HG03066 (cell line): ENCODE data around the gene TGM6.

Experiments
- ATAC-seq: cut with Tn5 transposase; IDR thresholded peaks from one replicate; pipeline ENCODE4 v1.9.1; 2021; ENCODE audit warnings: low read depth; ENCODE audit not compliant: unreplicated experiment

TGM6 gene

DNA sequence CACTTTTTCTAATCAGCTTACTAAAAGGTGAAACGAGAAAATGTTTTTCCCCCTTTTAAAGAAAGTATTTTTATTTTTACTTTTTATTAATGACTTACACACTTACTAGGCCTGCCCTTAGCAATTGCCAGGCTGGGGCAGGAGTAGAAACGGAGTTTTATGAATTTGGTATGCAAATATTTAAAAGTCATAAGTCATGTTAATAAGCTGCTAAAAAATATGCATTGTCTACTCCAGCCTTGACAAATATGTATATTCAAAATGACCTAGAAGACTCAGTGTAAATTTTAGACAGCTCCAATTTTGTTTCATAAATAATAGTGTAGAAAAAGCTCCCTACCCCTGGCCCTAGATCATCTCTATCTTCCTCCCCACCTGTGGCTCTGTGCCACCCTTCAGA lies 17.5 kb upstream of the TGM6 start:
- no peak for ATAC-seq

DNA sequence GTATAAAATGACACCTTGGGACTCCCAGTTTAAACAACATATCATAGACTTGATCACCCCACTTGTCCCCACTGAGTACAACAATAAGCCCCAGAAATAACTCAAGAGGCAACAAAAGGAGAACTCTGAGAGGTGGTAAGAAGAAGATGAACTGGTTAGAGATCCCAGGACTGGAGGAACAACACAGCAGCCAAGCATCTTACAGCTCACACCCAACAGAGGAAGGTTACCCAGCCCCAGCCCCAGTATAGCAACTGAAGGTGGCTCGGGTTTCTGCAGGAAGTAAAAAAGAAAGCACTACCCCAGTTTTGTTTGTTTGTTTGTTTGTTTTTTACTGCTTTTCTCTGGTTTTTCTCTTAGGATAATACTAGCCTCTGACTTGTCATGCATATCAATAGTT lies 17.1 kb upstream of the TGM6 start:
- no peak for ATAC-seq

DNA sequence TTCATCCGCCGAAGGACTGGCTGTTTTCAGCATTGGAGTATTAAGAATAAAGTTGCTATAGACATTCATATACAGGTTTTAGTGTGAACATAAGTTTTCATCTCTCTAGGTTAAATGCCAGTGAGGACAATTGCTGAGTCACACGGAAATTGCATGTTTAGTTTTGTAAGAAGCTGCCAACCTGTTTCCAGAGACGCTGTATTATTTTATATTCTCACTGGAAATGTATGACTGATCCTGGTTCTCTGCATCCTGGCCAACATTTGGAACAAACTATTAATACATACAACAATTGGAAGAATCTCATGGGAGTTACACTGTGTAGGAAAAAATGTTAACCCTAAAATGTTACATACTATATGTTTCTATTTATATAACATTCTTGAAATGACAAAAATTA lies 16.7 kb upstream of the TGM6 start:
- ATAC-seq, result no peak

DNA sequence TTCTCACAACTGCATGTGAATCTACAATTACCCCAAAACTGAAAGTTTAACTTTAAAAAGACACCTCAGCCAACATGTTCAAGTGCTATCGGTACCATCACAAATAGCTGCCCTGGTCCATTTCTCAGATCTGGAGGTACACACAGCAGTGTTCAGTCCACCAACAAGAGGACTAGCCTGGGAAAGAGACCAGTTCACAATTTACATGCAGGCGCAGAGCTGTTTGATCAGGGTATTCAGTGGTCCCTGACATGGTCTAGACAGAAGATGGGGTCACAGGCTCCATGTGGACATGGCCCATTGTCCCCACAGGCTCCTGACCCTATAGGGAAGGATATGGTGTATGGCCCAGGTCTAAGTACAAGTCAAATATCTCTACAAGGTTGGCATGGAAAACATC lies 15.6 kb upstream of the TGM6 start:
- ATAC-seq, result no peak

DNA sequence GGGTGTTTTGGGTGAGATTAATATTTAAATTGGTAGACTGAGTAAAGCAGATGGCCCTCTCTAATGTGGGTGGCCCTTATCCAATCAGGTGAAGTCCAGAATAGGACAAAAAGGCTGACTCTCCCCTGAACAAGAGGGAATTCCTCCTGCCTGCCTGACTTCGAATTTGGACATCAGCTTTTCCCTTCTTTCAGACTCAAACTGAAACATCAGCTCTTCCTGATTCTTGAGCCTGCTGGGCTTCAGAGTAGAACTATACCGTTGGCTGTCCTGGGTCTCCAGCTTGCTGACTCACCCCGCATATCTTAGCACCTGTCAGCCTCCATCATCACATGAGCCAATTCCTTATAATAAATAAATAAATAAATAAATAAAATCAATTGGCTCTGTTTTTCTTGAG lies 15.0 kb upstream of the TGM6 start:
- ATAC-seq, result no peak

DNA sequence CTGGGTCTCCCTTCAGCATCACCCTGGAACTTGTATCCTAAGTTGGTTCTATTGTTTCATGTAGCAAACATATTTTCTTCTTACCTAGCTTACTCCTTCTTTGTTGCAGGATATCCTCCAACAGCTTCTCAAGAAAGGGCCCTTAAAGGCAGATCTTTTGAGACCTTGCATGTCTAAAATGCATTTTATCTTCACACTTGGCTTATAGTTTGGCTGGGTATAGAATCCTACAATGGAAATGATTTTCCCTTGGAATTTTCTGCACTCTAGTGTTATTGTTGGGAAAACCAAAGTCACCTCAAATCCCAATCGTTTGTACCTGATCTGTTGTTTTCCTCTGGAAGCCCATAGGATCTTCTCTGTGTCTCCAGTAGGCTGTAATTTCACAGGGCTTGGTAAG lies 12.1 kb upstream of the TGM6 start:
- ATAC-seq, result no peak

DNA sequence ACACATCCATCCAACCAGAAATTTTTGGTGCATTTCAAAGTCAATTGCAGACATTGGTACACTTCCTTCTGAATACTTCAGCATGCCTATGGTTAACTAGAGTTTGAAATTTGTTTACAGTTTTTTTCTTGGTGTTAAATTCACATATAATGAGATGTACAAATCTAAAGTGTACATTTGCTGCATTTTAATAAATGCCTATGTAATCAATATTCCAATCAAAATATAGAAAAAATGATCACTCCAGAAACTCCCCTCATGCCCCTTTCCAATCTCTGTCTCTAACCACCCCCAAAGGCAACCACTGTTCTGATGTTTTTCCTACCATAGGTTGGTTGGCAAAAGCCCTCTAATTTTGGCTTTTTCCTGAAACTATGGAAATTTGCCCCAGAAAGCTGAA lies 7.6 kb upstream of the TGM6 start:
- ATAC-seq, result no peak

DNA sequence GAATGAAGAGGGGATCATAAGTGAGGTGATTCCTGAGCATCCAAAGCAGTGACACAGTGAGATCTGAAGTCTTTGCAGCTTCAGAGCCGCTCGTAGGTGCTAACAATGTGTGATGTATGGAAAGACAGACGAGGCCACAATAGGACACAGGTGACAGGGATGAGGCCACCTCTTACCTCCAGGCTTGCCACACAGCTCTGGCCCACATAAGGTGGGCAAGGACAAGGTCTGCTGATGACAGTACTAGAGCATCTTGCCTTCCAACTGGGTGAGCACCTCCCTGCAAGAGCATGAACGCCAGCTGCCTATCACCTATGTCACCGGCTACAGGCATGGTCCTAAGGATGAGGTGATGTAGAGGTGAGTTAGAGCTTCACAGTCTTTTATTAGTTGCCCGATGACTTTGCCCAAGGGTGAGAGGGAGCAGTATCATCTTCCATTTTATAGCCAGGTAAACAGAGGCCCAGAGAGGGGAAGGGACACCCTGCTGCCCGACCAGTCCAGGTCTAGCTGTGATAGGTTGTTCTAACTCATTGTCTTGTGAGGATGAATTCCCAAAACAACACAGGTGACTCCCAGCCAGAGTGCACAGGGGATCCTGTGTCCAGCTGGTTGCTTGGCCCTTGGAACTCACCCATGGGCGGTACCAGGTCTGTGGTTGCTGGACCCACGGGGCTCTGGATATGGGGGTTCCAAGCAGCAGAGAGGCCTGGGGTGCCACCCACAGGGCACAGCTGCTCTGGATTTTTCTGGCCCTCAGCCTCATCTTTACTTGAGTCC lies 6.2 kb upstream of the TGM6 start:
- ATAC-seq, result no peak

DNA sequence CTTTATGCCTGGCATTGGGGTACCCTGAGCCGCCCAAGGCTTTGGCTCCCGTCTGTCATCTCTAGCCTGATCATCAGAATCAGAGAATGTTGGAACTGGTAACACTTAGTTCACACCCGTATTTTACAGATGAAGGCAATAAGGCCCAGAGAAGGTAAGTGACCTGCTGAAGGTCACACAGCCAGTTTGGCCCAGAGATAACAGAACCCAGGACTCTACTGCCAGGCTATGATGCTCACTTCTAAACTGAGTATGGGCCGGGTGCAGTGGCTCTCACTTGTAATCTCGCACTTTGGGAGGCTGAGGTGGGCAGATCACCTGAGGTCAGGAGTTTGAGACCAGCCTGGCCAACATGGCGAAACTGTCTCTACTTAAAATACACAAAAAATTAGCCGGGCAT lies 1.8 kb upstream of the TGM6 start:
- no peak for ATAC-seq

DNA sequence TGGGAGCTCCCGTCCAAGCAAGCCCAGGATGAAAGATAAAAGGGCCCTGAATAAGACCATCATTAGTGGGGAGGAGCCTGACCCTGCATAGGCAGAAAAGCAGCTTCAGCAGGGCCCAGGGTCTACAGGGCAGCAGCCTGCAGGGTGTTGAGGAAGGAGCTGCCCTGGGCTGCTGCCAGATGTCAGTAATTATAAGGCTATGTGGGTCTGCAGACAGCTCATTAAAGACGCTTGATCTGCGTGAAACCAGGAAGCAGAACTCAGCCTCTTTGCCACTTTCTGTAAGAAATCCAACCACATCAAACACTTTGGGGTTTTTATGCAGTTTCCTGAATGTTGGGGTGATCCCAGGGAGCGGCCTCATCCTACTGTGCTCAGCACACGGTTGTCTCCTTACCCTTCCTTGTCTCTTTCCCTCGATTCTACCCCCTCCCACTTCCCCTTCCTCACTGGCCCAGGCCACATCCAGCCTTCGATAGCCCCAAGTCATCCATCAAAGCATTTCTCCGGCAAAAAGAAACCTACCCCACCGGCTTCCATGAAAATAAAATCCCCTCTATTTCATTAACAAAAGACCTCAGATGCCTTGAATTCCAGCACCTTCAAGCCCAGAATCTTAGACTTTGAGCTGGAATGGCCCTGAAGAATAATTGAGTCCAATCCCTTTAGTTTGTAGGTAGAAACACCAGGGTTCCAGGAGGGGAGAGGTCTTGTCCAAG lies 1.0 kb upstream of the TGM6 start:
- no peak for ATAC-seq

DNA sequence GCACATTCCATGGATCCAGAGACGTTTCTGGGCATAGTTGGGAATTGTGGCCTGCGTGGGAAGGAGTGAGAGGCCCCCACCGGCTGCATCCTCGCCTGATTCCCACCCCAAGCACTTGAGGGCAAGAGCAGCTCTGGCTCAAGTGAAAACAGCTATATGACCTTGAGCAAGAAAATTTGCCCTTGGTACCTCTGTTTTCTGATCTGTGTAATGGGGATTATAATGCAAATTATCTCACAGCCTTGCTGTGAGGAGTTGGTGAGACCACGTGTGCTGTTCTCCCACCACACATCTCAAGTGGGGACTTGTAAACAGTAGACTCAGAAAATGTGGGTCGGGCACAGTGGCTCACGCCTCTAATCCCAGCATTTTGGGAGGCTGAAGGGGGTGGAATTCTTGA lies 602 bp downstream of the TGM6 start:
- no peak for ATAC-seq

DNA sequence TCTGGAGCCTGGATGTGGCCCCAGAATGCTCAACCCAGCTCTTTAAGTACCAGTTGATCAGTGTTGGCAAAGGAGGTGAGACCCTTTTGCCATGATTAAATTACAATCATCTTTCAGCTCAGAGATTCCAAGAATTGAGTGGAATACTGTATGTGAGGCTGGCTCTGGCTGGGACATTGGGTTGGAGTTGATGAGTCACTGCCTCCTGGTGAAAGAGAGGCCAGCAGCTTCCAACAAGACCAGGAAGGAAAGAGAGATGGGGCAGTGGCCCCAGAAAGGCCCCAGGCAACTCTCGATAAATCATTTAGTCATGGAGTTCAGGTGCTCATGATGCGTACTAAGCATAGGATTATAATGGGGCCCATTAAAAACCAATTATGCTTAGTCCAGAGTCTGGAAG lies 2.1 kb downstream of the TGM6 start:
- no peak for ATAC-seq

DNA sequence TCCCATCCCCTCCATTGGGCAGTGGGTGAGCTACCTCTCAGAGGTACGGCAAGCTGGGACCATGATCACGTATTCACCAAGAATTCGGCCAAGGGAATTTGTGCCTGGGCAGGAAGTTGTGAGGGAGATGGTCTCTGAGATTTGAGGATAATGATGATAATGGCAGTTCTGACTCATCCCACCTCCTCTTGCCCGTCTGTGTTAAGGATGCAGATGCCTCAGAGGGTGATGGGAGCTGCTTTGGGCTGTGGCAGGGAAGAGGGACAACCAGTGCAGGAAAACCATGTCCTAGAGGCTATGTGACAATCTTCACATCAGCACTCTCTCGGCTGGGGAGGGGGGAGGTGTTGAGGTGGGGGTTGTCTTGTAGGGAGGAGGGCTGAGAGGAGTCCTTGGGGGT lies 4.3 kb downstream of the TGM6 start:
- ATAC-seq, result no peak

DNA sequence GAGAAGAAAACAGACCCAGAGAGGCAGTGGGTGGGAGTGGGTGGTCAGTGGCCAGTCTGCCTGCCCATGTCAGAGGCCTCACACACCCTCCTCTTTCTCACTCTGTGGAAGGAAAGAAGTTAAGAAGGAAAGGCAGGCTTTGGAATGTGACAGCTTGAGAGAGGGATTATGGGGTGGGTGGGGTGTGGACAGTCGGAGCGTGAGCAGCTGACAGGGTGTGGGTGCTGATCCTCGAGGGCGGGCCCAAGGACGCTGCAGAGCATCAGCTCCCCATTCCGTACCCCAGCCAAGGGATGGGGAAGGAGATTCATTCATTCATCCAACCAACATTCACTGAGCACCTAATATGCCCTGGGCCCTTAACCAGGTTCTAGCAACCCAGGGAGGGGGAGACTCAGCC lies 4.8 kb downstream of the TGM6 start:
- ATAC-seq, result no peak

DNA sequence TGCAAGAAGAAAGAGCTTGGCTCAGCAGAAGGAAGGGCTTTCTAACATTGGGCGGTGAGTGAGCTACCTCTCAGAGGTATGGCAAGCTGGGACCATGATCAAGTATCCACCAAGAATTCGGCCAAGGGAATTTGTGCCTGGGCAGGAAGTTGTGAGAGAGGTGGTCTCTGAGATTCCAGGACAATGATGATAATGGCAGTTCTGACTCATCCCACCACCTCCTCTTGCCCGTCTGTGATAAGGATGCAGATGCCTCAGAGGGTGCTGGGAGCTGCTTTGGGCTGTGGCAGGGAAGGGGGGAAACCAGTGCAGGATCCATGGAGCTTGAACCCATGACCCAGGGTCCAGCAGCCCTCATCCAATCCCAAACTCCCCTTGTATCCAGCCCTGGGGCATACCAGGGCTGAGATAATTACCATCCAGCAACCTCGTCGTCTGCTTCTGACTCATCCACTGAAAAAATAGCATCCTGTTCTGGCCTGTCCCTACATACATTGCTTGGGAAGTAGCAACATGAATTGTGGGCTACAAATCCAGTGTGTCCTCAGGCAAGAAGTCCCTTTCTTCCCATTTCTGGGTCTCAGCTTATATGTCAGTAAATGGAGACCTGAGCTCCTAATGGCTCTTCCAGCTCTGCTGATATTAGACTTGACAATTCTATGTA lies 5.9 kb downstream of the TGM6 start:
- ATAC-seq, result no peak

DNA sequence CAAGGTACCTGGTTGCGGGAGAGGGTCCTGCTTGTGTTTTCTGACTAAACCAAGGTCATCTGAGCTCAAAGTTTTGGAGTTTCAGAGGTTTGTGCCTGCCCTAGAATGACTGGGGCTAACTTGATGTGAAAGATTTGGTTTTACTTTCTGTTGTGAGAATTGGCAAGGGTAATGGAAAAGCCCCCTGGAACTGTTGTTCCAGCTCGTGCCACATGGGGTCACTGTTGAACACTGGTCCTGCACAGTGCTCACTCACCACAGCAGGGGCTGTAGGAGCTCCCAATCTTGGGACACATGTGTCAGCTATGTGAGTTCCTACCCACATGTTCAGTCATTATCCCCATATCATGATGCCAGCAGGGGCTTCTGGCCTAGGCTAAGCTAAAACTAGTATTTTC lies 6.5 kb downstream of the TGM6 start:
- no peak for ATAC-seq

DNA sequence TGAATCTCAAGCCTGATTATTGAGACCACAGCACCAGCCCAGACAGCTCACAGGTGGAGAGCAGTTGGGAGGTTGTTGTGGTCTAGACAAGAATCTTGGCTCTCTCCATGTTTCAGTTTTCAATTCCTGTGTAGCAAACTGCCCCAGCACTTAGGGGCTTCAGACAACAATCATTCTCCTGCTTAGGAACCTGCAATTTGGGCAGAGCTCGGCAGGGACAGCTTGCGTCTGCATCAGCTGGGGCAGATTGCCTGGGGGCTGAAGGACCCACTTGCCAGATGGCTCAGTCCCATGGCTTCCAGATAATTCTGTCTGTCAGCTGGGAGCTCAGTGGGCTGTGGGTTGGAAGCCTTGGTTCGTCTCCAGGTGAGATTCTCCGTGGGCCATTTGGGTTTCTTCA lies 6.9 kb downstream of the TGM6 start:
- no peak for ATAC-seq

DNA sequence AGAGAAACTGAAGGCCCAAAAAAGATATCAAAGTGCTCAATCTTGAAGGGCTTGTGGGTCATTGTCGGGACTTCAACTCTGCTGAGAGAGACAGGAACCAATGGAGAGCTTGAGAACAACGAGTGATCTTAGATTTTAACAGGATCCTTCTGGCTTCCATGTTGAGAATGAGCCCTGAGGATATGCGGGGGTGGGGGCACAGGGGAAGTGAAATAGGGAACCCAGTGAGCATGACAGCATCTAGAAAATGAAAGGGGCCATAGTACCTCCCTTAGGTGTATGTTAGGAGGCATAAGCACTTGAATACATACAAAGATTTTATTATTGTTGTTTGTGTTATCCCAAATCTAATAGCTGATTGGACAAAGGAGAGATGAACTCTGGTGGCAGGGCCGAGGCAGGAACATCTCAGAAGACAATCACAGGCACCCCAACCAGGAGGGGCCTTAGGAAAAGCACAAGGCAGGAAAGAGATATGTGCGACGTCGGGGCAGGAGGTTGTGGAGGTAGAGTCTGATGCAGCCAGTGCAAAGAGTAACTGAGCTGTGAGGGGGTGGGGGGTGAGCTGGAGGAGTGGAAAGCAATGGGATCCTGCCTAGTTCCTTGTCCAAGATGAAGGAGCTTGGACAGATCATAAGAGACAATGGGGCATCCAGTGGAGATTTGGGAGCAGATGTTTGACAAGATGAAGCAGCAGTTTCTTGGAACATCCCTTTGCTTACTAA lies 10.4 kb downstream of the TGM6 start:
- no peak for ATAC-seq

DNA sequence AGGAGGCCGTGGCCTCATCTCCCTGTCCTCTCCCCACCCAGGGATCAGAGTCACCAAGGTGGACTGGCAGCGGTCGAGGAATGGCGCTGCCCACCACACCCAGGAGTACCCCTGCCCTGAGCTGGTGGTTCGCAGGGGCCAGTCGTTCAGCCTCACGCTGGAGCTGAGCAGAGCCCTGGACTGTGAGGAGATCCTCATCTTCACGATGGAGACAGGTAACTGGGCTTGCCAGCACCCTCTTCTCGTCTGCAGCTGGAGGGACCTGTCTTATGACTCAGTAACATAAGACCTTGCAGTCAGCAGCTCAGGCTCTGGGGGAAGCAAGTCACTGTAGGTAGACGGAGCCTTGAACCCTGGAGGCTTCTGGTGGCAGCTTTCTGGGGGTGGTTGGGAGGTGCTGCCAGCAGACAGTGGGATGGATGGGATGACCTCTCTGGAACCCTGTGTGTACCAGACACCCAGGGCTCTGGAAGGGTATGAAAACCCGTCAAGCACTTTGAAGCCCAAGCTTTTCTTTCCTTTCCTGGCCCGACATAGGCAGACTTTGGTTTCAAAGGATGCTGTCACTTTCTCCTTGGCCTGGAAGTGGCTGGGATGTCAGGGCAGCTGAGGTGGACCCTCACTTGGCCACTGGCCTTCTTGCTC lies 13.8 kb downstream of the TGM6 start:
- ATAC-seq, result no peak

DNA sequence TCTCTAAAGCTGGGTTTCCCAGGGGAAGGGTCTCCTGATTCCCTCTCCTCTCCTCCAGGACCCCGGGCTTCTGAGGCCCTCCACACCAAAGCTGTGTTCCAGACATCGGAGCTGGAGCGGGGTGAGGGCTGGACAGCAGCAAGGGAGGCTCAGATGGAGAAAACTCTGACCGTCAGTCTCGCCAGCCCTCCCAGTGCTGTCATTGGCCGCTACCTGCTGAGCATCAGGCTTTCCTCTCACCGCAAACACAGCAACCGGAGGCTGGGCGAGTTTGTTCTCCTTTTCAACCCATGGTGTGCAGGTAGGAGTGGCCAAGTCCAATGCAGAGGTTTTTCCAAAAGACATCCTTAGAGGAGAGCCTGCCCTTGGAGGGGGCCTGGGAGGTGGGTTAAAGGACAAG lies 14.4 kb downstream of the TGM6 start:
- ATAC-seq, result no peak
